Activated T-helper 2 cell treated with anti-CD3 and anti-CD28 coated beads, Interferon-gamma antibody, Interleukin-2, Interleukin-4, amounts not matched to agents 10 μg/mL and 5 μg/mL and 100 μg/mL, durations not matched to agents 14 hours and 24 hours and 36 hours (primary cell): ENCODE data around the gene STARD3. TPM values are rescaled to one million over a fixed set of nuclear protein-coding genes. Genes with fewer than 3 reads are reported as not detected.

Experiments used
- DNase-seq: peaks from one replicate; pipeline ENCODE4 v3.0.0; 2021; ENCODE audit warnings: low spot score
- H3K27ac Mint-ChIP-seq: one replicate; pipeline ENCODE4 v1.8.0; 2021; ENCODE audit warnings: mixed read lengths
- H3K27me3 Mint-ChIP-seq: one replicate; pipeline ENCODE4 v1.8.0; 2021; ENCODE audit warnings: low read depth, mixed read lengths
- H3K36me3 Mint-ChIP-seq: one replicate; pipeline ENCODE4 v1.8.0; 2021; ENCODE audit warnings: low read depth, mixed read lengths
- H3K4me1 Mint-ChIP-seq: one replicate; pipeline ENCODE4 v1.8.0; 2021; ENCODE audit warnings: low read depth, mixed read lengths
- H3K4me3 Mint-ChIP-seq: one replicate; pipeline ENCODE4 v1.8.0; 2021; ENCODE audit warnings: low read depth, mild to moderate bottlenecking, moderate library complexity, mixed read lengths
- H3K9me3 Mint-ChIP-seq: one replicate; pipeline ENCODE4 v1.8.0; 2021; ENCODE audit warnings: mixed read lengths
- intact Hi-C: fragments of 100-400 bp; cut with micrococcal nuclease; formaldehyde crosslinking; loops from one replicate; pipeline ENCODE4 v1.15.1; 2023
- total RNA-seq: library from RNA; stranded (reverse); gene quantifications from 2 replicates; pipeline ENCODE4 v1.2.3, GENCODE V29; 2022

STARD3 gene
- total RNA-seq, 1 donor from 2014 or later, result 54.4 TPM

DNA sequence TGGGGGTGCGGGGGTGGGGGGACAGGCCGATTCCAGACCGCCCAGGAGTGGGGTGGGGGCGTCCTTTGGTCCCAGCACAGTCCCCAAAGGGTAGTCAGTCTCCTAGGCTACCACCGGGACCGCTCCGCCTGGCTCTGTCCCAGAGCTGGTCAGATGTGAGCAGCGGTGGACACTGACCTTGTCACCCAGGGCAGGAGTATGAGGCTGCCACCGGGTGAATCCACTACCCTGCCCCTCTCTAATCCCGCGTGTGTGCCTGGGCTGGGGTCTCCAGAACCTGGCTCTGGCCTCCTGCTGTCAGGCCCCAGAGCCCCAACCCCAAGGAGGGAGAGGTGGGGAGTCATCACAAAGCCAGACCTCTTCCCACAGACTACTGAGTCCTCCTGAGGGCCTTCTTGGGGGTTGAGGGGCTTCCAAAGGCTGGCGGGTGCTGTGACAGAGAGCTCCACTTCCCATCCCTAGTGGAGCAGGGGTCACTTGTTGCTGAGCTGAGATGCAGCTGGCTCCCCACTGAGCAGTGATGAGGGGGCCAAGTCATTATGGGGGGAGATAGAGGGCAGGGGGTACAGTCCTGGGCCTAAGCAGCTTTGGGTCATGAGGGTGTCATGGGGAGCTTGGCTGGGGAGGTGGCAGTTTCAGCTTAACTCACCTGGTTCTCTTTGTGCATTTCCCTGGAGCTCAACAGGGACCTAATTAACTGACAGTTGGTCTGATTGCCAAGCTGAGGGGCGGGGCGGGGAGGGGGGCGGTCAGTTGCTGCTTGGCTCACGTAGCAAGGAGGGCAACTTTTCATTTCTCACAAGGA is 9.0 kb upstream of the STARD3 start:
- peaks cover 15% of the 10 kb centered on the region for H3K4me1 Mint-ChIP-seq
- intact Hi-C loops, result loop anchor here (10.0 kb wide), 1 partner anchor 327 kb away; no protein-coding TSS in a partner anchor
- no peaks in the 10 kb centered on the region for H3K9me3 Mint-ChIP-seq
- no peaks in the 10 kb centered on the region for H3K36me3 Mint-ChIP-seq
- H3K27ac Mint-ChIP-seq, result no peak overlapping the region
- no peak overlapping the region for H3K4me3 Mint-ChIP-seq
- peaks cover 47% of the 10 kb centered on the region for H3K27me3 Mint-ChIP-seq
- no peak for DNase-seq

DNA sequence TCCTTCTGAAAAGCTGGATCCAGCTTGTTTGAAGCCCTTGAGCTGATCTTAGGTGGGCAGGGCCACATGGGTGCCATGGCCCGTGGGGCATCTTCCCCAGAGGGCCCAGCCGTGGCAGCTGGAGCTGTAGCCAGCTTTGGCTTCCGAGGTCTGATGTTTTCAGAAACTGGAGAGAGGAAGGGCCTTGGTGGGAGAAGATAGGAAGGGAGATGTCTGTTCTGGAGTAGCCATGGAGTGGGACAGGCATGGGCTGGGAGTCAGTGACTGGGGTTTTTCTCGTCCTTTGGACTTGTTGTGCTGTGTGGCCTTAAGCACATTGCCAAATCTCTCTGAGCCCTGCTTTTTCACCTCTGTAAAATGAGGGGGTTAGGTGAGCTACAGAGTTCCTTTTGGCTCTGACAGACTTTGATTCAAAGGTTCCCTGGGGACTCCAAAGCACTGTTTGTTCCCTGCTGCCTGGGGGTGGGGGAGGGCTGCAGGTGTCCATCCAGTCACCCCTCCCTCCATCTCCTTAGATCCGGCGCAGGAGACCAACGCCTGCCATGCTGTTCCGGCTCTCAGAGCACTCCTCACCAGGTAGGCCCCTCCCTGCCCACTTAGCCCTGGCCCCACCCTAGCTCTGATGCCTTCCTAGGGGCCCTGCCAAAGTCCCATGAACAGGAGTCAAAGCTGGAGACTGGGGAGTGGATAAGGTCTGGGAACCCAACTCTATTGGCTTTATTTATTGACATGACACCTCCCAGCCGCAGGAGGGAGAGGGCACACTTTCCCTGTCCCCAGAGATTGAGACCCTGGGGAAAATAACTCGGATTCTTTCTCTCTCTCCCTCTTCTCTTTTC is 8.1 kb upstream of the STARD3 start:
- no peak overlapping the region for H3K27ac Mint-ChIP-seq
- no peaks in the 10 kb centered on the region for H3K36me3 Mint-ChIP-seq
- H3K4me1 Mint-ChIP-seq, result peaks cover 10% of the 10 kb centered on the region
- no peaks in the 10 kb centered on the region for H3K9me3 Mint-ChIP-seq
- intact Hi-C loops, result loop anchor here (10.0 kb wide), 1 partner anchor 326 kb away; no protein-coding TSS in a partner anchor
- H3K4me3 Mint-ChIP-seq, result no peak overlapping the region
- H3K27me3 Mint-ChIP-seq, result peaks cover 47% of the 10 kb centered on the region
- DNase-seq, result no peak

- peaks cover 11% of the 10 kb centered on the region for H3K4me1 Mint-ChIP-seq
- DNase-seq, result no peak
- no peak overlapping the region for H3K4me3 Mint-ChIP-seq
- peaks cover 45% of the 10 kb centered on the region for H3K27me3 Mint-ChIP-seq
- no peak overlapping the region for H3K27ac Mint-ChIP-seq
- no peaks in the 10 kb centered on the region for H3K36me3 Mint-ChIP-seq
- H3K9me3 Mint-ChIP-seq, result no peaks in the 10 kb centered on the region
- intact Hi-C loops, result loop anchor here (10.0 kb wide), 1 partner anchor 325 kb away; no protein-coding TSS in a partner anchor
Measured at GRCh38 chr17:39629494-39629880, 7.5 kb upstream of the STARD3 start.

- no peak for DNase-seq
- peaks cover 11% of the 10 kb centered on the region for H3K4me1 Mint-ChIP-seq
- no peaks in the 10 kb centered on the region for H3K36me3 Mint-ChIP-seq
- no peak overlapping the region for H3K4me3 Mint-ChIP-seq
- intact Hi-C loops, result loop anchor here (10.0 kb wide), 1 partner anchor 325 kb away; no protein-coding TSS in a partner anchor
- H3K27me3 Mint-ChIP-seq, result peaks cover 41% of the 10 kb centered on the region
- H3K9me3 Mint-ChIP-seq, result no peaks in the 10 kb centered on the region
- H3K27ac Mint-ChIP-seq, result no peak overlapping the region
Measured at GRCh38 chr17:39629898-39630297, 7.0 kb upstream of the STARD3 start.

- intact Hi-C loops, result no loop called here
- Mint-ChIP-seq H3K4me1 (peaks cover 8% of the 10 kb centered on the region), H3K4me3 (no peak overlapping the region), H3K27ac (no peak overlapping the region), H3K36me3 (no peaks in the 10 kb centered on the region), H3K27me3 (peaks cover 26% of the 10 kb centered on the region), H3K9me3 (no peaks in the 10 kb centered on the region)
- DNase-seq, result no peak
Measured at GRCh38 chr17:39631403-39631802, 5.5 kb upstream of the STARD3 start.

DNA sequence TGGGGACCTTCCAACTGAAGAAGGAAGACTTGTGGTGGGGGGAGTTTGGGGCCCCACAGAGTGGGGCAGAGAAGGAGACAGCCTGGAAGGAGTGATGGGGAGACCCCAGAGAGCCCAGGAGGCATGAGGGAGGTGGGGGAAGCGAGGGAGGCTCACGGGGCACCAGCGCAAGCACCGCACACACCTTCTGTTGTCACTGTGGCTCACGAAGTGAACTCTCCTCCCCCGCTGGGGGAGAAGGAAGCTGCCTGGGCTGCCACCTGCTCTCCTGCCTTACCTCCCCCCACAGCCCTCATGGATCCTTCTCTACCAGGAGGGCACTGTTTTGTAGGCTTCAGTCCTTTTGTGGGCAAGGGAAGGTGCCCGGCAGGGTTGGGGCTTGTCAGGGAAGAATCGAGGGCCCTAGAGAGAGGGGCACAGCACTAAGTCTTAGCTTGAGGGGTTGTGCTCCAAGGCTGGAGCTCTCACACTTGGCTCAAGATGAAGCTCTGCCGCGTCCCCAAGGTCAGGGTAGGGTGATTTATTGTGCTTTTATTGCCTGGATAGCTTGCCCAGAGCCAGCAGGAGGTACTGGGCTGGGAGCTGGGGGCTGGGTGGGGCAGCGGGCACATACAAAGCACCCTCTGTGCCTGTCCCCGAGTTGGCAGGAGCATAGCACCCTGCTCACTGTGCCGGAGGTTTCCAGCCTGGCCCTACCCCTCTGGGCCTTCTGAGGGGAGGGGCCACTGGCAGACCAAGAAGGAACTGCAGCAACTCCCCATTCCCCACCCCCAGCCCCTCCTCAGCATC is 4.6 kb upstream of the STARD3 start:
- DNase-seq, result no peak
- Mint-ChIP-seq H3K9me3 (no peaks in the 10 kb centered on the region), H3K27me3 (peaks cover 21% of the 10 kb centered on the region), H3K4me1 (peaks cover 7% of the 10 kb centered on the region), H3K27ac (no peak overlapping the region), H3K36me3 (no peaks in the 10 kb centered on the region), H3K4me3 (no peak overlapping the region)
- intact Hi-C loops, result no loop called here

GRCh38 chr17:39633570-39634183 is 3.3 kb upstream of the STARD3 start:
- H3K27me3 Mint-ChIP-seq, result peaks cover 11% of the 10 kb centered on the region
- H3K9me3 Mint-ChIP-seq, result no peaks in the 10 kb centered on the region
- H3K4me1 Mint-ChIP-seq, result peaks cover 19% of the 10 kb centered on the region
- peaks cover 2% of the 10 kb centered on the region for H3K36me3 Mint-ChIP-seq
- H3K27ac Mint-ChIP-seq, result no peak overlapping the region
- intact Hi-C loops, result loop anchor here (1.0 kb wide), 1 partner anchor 10 kb away; no protein-coding TSS in a partner anchor
- no peak for DNase-seq
- H3K4me3 Mint-ChIP-seq, result no peak overlapping the region

DNA sequence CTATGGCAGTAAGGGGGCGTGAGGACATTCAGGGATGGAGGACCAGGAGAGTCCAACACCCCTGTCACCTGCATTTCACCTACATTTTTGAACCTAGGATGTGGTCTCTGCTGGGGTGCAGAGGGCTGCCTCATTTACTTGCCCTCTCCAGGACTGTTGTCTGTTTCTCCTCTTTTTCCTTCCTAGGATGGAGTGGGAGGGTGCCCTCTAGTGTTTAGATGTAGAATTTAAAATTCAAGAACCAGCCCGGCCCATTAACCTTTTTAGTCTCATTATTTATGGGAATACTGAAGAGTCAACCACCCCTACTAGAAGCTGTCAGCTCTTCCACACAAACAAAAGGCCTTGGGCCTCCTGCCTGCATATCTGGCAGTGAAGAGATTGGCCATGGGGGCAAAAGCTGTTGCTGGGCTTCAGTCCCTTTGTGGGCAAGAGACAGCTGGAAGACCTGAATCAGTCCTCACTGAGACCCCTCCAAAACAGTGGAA is 2.5 kb upstream of the STARD3 start:
- DNase-seq, result no peak
- intact Hi-C loops, result loop anchor here (1.0 kb wide), 1 partner anchor 11 kb away; no protein-coding TSS in a partner anchor

GRCh38 chr17:39635614-39636176 is 1.2 kb upstream of the STARD3 start:
- peaks cover 9% of the 10 kb centered on the region for H3K27me3 Mint-ChIP-seq
- intact Hi-C loops, result loop anchor here (2.0 to 5.0 kb wide), 2 partner anchors 117 to 345 kb away; partner anchors contain the start of gene PSMD3
- H3K27ac Mint-ChIP-seq, result no peak overlapping the region
- DNase-seq, result no peak
- peaks cover 26% of the 10 kb centered on the region for H3K4me1 Mint-ChIP-seq
- no peak overlapping the region for H3K4me3 Mint-ChIP-seq
- H3K9me3 Mint-ChIP-seq, result no peaks in the 10 kb centered on the region
- peaks cover 2% of the 10 kb centered on the region for H3K36me3 Mint-ChIP-seq

More for the DNA sequence above, 2.5 kb upstream of the STARD3 start:
- peaks cover 23% of the 10 kb centered on the region for H3K4me1 Mint-ChIP-seq
- H3K36me3 Mint-ChIP-seq, result peaks cover 2% of the 10 kb centered on the region
- peaks cover 9% of the 10 kb centered on the region for H3K27me3 Mint-ChIP-seq
- no peak overlapping the region for H3K27ac Mint-ChIP-seq
- H3K4me3 Mint-ChIP-seq, result no peak overlapping the region
- H3K9me3 Mint-ChIP-seq, result no peaks in the 10 kb centered on the region

GRCh38 chr17:39636587-39636926 is 387 bp upstream of the STARD3 start:
- Mint-ChIP-seq H3K4me3 (peak overlapping the region; percentile 92), H3K36me3 (peaks cover 2% of the 10 kb centered on the region), H3K9me3 (no peaks in the 10 kb centered on the region), H3K27me3 (peaks cover 4% of the 10 kb centered on the region), H3K27ac (peak overlapping the region; percentile 31), H3K4me1 (peaks cover 24% of the 10 kb centered on the region)
- intact Hi-C loops, result loop anchor here (2.0 to 5.0 kb wide), 2 partner anchors 116 to 344 kb away; partner anchors contain the start of gene PSMD3
- DNase-seq, result no peak

- no peaks in the 10 kb centered on the region for H3K9me3 Mint-ChIP-seq
- DNase-seq, result no peak
- H3K27ac Mint-ChIP-seq, result no peak overlapping the region
- peaks cover 29% of the 10 kb centered on the region for H3K4me1 Mint-ChIP-seq
- H3K27me3 Mint-ChIP-seq, result no peaks in the 10 kb centered on the region
- peaks cover 2% of the 10 kb centered on the region for H3K36me3 Mint-ChIP-seq
- peak overlapping the region; percentile 92 for H3K4me3 Mint-ChIP-seq
- intact Hi-C loops, result loop anchor here (5.0 kb wide), 1 partner anchor 114 kb away; no protein-coding TSS in a partner anchor
Measured at GRCh38 chr17:39638317-39638716, 1.4 kb downstream of the STARD3 start.
